HG03108 (cell line): ENCODE measurements around the gene CBL.
"Not testable (repeated sequence)": the region's sequence is repeated elsewhere in the genome, so short reads cannot be mapped to it uniquely, and the experiment has no call there.

Experiments used
- ATAC-seq: cut with Tn5 transposase; IDR thresholded peaks from one replicate; pipeline ENCODE4 v1.9.1; 2021; ENCODE audit warnings: moderate library complexity; ENCODE audit not compliant: unreplicated experiment

The CBL gene

GRCh38 chr11:119205574-119206510 is at the start of gene CBL:
Gene CBL (plus strand): TSS chr11:119206339. CDS start chr11:119206418, 79 bp downstream.
- ATAC-seq: peak; percentile 73

DNA sequence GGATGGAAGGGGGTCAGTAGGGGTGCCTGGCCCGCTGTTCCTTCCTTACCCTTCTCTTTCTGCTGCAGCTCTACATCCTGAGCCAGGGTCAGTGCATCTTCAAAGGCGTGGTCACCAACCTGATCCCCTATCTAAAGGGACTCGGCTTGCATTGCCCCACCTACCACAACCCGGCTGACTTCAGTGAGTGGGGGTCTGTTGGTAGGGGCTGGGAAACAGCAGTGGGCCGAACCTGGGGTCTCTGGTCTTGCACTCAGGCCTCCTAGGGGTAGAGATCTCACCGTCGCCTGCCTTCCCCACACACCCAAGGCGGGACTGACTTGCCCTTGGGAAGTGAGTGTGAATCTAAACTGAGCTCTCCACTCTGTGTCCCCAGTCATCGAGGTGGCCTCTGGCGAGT is 49.6 kb upstream of the CBL start:
- ATAC-seq: no peak

- ATAC-seq: no peak
Measured at GRCh38 chr11:119157063-119157462, 49.1 kb upstream of the CBL start.

- ATAC-seq: no peak
Measured at GRCh38 chr11:119158467-119158866, 47.7 kb upstream of the CBL start.

GRCh38 chr11:119160151-119160550 is 46.0 kb upstream of the CBL start:
- ATAC-seq: no peak

GRCh38 chr11:119161871-119162270 is 44.3 kb upstream of the CBL start:
- no peak for ATAC-seq

DNA sequence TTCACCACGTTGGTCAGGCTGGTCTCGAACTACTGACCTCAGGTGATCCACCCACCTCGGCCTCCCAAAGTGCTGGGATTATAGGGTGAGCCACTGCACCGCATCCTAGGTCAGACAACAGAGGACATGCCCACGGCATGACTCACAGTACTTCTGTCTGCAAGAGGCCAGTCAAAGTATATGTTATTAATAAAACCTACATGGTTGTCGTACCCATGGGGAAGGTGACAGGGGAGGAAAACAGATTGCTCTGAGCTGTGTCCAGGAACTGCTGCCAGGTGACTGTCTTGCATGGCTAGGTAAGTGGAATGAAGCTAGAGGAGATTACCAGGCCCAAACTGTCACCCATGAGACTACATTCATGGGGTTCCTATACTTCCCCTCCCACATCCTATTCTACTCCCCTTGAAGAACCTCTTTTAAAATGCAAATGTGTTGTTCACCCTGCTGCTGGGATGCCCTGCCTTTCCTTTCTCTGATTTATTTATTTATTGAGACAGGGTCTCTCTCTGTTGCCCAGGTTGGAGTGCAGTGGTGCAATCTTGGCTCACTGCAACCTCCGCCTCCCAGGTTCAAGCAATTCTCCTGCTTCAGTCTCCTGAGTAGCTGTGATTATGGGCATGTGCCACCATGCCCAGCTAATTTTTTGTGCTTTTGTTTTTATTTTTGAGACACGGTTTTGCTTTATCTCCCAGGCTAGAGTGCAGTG is 39.6 kb upstream of the CBL start:
- no peak for ATAC-seq

- ATAC-seq: not testable (repeated sequence)
Measured at GRCh38 chr11:119167077-119167458, 39.1 kb upstream of the CBL start.

DNA sequence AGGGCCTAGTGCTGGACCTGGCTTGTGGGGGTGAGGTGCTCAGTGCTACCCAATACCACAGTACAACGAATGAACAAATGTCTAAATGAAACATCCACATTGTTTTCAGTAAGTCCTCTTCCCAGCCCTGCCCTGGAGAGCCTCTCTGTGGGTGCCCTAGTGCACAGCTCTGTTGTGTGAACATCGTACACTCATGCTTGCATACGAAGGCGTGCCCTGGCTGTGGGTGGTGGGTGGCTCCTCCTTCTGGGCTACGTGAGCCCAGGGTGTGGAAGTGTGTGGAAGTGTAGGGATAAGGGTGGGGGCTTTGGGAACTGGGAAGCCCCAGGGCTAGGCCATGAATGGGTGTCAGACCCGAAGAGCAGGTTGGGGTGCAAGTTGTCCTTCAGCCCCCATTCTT is 38.2 kb upstream of the CBL start:
- no peak for ATAC-seq

DNA sequence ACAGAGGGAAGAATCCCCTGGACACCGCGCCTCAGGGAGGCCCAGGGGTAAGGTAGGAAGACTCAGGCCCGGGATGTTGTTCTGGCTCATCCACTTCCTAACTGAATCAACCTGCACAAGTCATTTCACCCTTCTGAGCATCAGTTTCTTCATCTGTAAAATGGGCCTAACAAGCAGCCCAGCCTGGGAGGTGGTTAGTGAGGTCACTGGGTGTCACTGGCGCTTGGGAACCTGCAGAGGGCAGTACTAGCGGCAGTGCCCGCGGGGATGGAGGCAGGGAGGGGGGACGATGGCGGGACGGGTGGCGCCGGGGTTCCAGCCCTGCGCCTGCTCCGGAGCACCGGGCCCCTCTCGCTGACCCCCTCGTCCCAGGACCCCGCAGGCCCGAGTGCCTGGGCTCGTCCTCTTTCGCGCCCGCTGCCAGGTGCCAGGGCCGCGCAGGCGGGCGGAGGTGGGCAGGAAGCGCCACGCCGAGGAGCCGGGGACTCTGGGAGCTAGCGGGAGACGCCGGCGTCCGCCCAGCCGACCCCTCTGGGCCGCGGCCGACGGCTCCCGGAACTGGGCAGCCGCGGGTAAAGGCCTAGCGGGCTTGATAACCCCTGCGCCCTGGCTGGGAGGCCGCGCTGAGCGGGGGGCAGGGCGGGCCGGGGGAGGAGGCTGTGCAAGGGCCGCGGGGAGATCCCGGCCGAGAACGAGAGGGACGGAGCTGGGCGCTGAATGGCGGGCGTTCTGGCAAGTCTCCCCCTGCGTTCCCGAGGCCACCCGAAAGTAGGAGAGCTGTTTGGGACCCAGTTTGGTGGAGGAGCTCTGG is 37.5 kb upstream of the CBL start, which contains the start of gene NLRX1:
Gene NLRX1 (plus strand): TSS at position 255 of the 811 bp plus-strand sequence. CDS start 2,679 bp downstream, outside the sequence.
- peak; percentile 83 for ATAC-seq

DNA sequence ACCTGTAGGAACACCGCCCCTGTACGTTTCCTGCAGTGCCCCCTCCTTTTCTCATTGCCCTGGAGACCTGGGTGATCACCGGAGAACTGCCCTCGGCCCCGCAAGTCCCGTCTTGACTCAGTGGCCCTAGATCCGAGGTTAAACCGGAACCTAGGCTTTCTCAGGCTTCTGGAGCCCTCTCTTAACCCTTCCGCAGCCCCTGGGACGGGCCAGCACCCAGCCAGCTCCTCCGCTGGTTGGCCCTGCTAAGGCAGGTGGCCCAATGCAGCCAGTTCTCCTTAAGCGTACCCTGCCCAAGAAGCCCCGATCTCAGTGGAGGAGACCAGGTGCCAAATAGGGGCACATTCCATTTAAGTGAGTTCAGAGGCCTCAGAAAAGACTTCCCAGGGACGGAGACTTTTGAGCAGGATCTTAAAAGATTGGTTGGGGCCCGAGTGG is 36.8 kb upstream of the CBL start:
- ATAC-seq: peak; percentile 24

DNA sequence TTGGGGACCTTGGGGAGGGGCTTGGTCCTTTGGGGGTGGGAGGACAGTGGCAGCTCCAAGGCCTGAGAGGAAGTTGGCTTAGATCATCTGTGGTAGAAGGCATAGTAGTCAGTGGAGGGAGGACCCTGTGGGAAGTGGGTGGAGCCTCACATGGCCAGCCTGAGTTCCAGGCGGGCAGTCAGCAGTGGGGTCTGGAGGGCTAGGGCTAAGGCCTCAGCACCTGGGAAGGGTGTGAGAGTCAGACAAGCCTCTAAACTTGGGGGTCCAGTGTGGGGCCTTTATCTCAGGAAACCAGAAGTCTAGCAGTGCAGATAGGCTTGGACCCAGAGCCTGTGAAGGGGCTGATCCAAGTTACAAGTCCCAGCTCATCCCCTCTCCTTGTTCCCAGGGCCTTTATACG is 33.6 kb upstream of the CBL start:
- ATAC-seq: no peak

GRCh38 chr11:119173453-119173852 is 32.7 kb upstream of the CBL start:
- ATAC-seq: no peak

GRCh38 chr11:119175493-119176077 is 30.6 kb upstream of the CBL start:
- no peak for ATAC-seq

DNA sequence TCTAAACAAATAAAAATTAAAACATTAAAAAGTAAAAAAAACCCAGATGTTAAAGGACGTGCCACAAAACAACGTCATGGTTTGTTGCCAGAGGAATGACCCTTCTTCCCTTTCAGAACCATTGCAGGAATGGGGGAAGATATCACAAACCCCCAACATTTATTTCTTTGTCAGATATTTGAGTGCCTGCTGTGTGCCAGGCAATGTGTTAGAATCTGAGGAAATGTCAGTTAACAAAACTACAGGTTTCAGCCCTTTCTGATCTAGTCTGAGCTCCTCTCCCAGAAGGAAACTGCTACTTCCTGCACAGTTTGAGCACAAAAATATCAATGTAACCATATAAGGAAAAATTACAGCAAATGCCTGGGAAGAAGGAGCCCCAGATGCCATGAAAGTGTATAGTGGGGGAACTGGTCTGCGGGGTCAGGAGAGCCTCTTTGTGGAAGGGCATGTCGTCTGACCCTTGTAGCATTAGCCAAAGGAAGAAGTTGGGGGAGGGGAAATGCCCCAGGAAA is 27.9 kb upstream of the CBL start:
- no peak for ATAC-seq

GRCh38 chr11:119179342-119179741 is 26.8 kb upstream of the CBL start:
- ATAC-seq: no peak

- no peak for ATAC-seq
Measured at GRCh38 chr11:119179983-119180382, 26.2 kb upstream of the CBL start.

DNA sequence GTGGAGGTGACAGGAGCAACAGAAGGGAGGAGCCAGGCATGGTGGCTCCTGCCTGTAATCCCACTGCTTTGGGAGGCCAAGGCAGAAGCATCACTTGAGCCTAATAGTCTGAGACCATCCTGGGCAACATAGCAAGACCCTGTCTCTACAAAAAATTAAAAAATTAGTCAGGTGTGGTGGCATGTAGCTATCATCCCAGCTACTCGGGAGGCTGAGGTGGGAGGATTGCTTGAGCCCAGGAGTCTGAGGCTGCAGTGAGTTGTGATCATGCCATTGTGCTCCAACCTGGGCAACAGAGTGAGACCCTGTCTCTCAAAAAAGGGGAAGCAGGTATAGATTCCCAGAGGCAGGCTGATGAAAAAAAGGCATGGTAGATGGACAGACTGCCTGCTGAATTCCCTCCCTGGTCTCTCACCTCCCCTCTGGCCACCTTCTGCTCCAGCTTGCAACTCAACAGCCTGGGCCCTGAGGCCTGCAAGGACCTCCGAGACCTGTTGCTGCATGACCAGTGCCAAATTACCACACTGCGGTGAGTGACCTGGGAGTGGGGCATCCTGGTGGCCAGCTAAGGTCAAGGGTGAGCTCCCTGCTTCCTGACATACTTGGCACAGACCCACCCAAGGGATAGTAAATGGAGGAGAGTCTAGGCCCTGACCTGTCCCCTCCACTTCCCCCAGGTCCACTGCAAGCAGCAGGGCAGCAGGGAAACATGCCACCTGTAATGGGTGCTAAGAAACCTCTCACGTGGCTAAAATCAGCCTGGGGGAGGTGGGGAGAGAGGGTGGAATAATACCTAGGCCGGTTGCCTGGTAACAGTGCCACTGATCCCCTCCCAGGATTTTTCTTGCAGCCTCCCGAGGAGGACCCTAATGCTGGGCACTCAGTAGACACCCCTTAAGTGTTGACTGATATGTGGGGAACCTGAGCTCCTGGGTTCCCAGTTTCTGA is 25.1 kb upstream of the CBL start:
- ATAC-seq: no peak

- ATAC-seq: no peak
Measured at GRCh38 chr11:119181677-119182412, 24.3 kb upstream of the CBL start.
